Right lung (tissue), 10 donors: ENCODE results near the gene EPS8L1. TPM values are rescaled to one million over a fixed set of nuclear protein-coding genes. Genes with fewer than 3 reads are reported as not detected.
"Not testable (repeated sequence)": the region's sequence is repeated elsewhere in the genome, so short reads cannot be mapped to it uniquely, and the experiment has no call there.

Experiments used
- DNase-seq, 2 donors: peaks; one replicate each; pipeline ENCODE4 v3.0.0-alpha.2; 2013
- long read RNA-seq, 8 donors: transcript quantifications; one replicate each; lab custom pipeline, GENCODE V29; 2026
- polyA plus RNA-seq, 5 donors: library from polyadenylated mRNA; unstranded; fragments of 120-200 nt; gene quantifications; one replicate each; pipeline versions ENCODE4 v1.2.1 to v1.2.3, GENCODE V29; 2013; ENCODE audit warnings: inconsistent platforms in 1 of 5, low replicate concordance in 1 of 5; ENCODE audit not compliant: insufficient read length in 5 of 5, insufficient read depth in 1 of 5

Gene EPS8L1
- polyA plus RNA-seq, result 10 to 100 TPM in 3 of 5 donors, 1 to 10 TPM in 2; 4.2 to 16.4 (median 12.4) TPM
- long read RNA-seq, donor 1, transcript EPS8L1-206 (2 exons, 745 nt), result major isoform, 5 of 5 reads
- long read RNA-seq, donor 1, partial matches to known transcripts, result 0 of 5 reads
- long read RNA-seq, donor 1, other reads (novel, unspliced or antisense), result 0 of 5 reads
- long read RNA-seq, donor 2, transcript EPS8L1-206 (2 exons, 745 nt), result major isoform, 5 of 5 reads
- long read RNA-seq, donor 2, partial matches to known transcripts, result 0 of 5 reads
- long read RNA-seq, donor 2, other reads (novel, unspliced or antisense), result 0 of 5 reads
- long read RNA-seq, donor 3, partial matches to known transcripts, result 0 of 1 reads
- long read RNA-seq, donor 3, other reads (novel, unspliced or antisense), result 0 of 1 reads
- long read RNA-seq, donor 4, result 0 reads
- long read RNA-seq, donor 5, transcript EPS8L1-206 (2 exons, 745 nt), result major isoform, 5 of 6 reads
- long read RNA-seq, donor 5, partial matches to known transcripts, result 0 of 6 reads
- long read RNA-seq, donor 5, other reads (novel, unspliced or antisense), result 0 of 6 reads
- long read RNA-seq, donor 6, partial matches to known transcripts, result 0 of 5 reads
- long read RNA-seq, donor 6, other reads (novel, unspliced or antisense), result 0 of 5 reads
- long read RNA-seq, donor 7, partial matches to known transcripts, result 0 of 5 reads
- long read RNA-seq, donor 7, other reads (novel, unspliced or antisense), result 0 of 5 reads
- long read RNA-seq, donor 8, partial matches to known transcripts, result 0 of 1 reads
- long read RNA-seq, donor 8, other reads (novel, unspliced or antisense), result 0 of 1 reads

DNA sequence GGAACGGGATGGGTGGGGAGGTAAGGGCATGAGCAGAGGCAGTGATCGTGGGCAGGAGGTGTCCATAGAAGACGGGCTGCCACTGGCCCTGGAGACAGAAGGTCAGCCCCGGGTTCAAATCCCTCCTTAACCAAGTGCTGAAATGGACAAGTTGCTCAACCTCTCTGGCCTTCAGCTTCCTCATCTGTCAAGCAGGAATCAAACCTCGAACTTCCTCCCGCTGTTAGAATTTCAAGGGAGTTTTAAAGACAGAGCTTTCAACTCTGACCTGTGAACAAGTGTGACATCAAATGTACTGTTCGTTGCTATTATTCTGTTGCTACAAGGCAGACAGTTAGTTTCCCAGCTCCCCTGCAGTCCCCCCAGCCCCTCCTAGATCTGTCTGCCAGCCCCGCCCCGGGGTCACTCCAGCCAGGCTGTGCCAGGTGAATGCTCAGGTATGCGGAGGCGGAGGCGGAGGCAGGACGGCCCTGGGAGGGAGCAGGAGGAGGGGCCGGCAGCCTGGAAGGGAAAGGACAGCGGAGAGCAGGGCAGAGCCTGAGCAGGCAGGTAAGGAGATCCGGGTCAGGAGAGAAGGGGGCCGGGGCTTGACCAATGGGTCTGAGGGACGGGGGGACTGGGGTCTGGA, at the start of gene EPS8L1:
Gene EPS8L1 (plus strand): TSS at position 499 of the 628 bp plus-strand sequence. CDS start 576 bp downstream, outside the sequence.
- no peak for DNase-seq

GRCh38 chr19:55027140-55027471, 48.6 kb upstream of the EPS8L1 start:
- DNase-seq, result not testable (repeated sequence)

GRCh38 chr19:55027472-55028337, 48.0 kb upstream of the EPS8L1 start:
- no peak for DNase-seq

DNA sequence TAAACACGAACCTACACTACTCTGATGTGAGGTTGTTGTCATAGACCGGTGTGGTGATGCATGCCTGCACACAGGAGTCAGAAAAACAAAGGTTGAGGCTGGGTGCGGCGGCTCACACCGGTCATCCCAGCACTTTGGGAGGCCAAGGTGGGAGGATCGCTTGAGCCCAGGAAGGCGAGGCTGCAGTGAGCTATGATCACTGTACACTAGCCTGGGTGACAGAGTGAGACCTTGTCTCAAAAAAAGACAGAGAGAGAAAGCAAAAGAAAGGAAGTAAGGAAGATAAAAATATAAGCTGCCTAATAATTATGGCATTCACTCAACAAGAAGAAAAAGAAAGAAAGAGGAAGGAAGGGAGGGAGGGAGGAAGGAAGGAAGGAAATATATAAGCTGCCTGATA, 46.9 kb upstream of the EPS8L1 start:
- DNase-seq, result no peak

DNA sequence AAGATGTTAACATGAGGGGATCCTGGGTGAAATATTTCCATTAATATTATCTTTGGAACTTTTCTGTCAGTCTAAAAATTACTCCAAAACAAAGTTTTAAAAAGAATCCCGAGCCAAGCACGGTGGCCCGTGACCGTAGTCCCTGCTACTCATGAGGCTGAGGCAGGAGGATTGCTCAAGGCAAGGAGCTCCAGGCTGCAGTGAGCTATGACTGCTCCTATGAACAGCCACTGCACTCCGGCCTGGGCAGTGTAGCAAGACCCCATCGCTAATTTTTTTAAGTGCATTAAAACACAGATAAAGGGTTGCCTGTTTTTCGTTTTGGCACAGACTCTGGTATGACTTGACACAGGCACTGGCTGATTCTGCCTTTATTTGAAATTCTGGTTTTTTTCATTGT, 44.5 kb upstream of the EPS8L1 start:
- no peak for DNase-seq

DNA sequence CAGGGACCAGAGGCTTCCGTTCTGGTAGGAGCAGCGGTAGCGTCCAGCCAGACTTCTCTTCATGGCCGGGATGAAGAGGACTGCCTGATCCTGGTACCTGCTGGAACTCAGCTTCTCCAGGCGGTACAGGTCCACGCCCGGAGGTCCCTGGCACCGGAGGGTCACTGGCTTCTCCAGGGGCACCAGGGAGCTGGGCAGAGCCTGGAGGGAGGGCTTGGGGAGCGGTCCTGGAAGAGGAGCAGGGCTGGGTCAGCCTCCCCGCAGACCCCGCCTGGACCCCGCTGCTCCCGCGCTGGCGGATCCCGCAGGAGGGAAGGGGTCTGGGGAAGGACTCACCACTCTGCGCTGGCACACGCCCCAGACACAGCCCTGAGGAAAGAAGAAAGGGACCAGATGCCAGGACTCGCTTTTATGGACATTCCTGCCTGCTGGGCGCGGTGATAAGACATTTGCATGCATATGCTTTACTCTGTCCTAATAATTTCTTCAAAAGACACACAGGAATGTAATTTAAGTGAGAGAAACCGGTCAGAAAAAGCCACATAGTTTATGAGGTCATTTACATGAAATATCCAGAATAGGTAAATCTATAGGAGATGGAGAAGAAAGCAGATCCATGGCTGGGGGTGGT, 43.4 kb upstream of the EPS8L1 start:
- DNase-seq, result no peak

GRCh38 chr19:55032976-55033643, 42.6 kb upstream of the EPS8L1 start:
- DNase-seq, result not testable (repeated sequence)

DNA sequence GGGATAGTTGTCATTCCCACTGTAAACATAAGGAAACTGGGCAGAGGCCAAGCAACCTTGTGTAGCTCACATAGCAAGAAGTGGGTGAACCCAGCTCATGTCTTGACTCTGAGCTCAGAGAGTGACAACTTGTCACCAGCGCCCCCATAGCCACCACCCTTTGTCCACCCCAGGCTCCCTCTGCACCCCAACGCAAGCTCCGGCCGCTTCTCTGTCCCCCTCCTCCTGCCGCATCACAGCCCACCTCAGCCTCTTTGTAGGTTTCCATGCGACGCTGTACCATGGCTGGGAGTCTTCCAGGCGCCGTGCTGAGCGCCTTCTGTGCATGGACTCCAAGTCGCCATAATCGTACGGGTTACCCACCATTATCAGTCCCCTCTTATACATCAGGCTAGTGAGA, 40.9 kb upstream of the EPS8L1 start:
- DNase-seq, result no peak

DNA sequence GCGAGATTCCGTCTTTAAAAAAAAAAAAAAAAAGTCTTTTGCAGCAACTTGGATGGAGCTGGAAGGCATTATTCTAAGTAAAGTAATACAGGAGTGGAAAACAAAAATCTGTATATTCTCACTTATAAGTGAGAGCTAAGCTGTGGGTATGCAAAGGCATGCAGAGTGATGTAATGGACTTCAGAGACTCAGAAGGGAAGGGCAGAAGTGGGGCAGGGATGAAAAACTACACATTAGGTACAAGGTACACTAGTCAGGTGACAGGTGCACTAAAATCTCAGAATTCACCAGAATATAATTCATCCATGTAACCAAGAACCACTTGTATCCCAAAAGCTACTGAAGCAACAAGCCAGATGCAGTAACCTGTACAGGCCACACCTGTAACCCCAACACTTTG, 39.6 kb upstream of the EPS8L1 start:
- no peak for DNase-seq

GRCh38 chr19:55037603-55038002, 38.1 kb upstream of the EPS8L1 start:
- not testable (repeated sequence) for DNase-seq

GRCh38 chr19:55040654-55041053, 35.0 kb upstream of the EPS8L1 start:
- not testable (repeated sequence) for DNase-seq

GRCh38 chr19:55041244-55041626, 34.4 kb upstream of the EPS8L1 start:
- DNase-seq, result no peak

- no peak for DNase-seq
Measured at GRCh38 chr19:55041627-55042343, 33.9 kb upstream of the EPS8L1 start.

GRCh38 chr19:55042344-55042678, 33.4 kb upstream of the EPS8L1 start:
- no peak for DNase-seq

GRCh38 chr19:55042688-55043087, 33.0 kb upstream of the EPS8L1 start:
- DNase-seq, result no peak

DNA sequence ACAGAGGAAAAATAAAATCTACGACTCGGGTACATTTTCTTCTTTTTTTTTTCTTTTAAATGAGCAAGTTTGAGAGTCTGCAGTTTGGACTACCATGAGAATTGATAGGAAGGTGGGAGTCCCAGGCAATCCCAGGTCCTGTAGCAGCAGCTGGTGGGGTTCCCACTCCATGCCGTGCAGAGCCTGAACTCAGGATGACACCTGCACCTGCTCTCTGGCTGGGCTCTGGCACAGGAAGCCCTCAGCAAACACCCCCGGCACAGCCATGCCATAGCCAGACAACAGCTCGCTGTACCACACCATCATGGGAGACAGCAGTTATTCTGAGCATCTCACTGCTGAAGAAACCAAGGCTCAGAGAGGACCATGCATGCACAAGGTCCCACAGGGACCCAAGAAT, 31.4 kb upstream of the EPS8L1 start:
- no peak for DNase-seq

DNA sequence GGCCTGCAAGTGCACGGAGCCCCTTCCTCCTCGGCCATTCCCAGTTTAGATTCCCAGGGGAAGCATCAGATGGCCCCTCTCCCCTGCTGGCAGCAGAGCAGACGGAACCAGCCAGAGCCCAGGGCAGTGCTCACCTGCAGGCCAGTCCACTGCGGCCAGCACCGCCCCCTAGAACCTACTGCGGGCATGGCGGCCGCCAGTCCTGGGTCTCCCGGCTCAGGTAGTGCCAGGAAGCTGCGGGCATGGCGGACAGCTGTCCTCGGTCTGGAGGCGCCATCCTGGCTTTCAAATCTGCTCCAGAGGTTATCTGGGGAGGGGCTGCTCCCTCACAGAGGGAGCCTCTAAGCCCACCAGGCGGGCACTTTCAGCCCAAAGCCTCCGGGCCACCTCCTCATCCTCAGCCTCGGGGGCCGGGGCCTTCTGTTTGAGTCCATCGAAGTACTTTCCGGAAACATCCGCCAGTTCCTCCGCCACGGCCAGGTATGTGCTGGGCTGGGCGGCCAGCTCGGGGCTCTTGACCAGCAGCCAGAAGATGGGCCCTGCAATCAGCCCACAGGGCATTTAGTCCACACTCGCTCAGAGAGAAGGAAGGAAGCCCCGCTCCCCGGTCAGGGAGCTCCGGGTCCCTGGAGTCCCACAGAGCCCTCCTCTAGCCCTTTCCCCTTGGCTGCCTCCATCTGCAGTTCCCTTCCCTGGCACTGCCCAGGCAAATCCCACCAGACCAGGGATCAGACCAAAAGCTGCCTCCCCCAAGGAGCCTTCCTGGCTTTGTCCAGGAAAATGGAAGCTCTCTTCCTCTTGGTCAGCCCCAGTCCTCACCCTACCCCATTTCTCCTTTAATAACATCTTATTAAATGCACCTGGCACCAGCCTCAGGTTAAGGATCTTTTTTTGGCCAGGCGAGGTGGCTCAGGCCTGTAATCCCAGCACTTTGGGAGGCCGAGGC, 30.6 kb upstream of the EPS8L1 start:
- DNase-seq, result no peak

- DNase-seq, result no peak
Measured at GRCh38 chr19:55046975-55047622, 28.6 kb upstream of the EPS8L1 start.
